ENCODE results near the gene HAUS6.
"Not testable (repeated sequence)": the region's sequence is repeated elsewhere in the genome, so short reads cannot be mapped to it uniquely, and the experiment has no call there.

Gene HAUS6, protein sequence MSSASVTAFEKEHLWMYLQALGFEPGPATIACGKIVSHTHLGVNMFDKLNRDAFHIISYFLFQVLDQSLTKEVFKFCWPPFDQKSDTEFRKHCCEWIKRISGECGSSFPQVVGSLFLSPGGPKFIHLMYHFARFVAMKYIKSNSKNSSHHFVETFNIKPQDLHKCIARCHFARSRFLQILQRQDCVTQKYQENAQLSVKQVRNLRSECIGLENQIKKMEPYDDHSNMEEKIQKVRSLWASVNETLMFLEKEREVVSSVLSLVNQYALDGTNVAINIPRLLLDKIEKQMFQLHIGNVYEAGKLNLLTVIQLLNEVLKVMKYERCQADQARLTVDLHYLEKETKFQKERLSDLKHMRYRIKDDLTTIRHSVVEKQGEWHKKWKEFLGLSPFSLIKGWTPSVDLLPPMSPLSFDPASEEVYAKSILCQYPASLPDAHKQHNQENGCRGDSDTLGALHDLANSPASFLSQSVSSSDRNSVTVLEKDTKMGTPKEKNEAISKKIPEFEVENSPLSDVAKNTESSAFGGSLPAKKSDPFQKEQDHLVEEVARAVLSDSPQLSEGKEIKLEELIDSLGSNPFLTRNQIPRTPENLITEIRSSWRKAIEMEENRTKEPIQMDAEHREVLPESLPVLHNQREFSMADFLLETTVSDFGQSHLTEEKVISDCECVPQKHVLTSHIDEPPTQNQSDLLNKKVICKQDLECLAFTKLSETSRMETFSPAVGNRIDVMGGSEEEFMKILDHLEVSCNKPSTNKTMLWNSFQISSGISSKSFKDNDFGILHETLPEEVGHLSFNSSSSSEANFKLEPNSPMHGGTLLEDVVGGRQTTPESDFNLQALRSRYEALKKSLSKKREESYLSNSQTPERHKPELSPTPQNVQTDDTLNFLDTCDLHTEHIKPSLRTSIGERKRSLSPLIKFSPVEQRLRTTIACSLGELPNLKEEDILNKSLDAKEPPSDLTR

DNA sequence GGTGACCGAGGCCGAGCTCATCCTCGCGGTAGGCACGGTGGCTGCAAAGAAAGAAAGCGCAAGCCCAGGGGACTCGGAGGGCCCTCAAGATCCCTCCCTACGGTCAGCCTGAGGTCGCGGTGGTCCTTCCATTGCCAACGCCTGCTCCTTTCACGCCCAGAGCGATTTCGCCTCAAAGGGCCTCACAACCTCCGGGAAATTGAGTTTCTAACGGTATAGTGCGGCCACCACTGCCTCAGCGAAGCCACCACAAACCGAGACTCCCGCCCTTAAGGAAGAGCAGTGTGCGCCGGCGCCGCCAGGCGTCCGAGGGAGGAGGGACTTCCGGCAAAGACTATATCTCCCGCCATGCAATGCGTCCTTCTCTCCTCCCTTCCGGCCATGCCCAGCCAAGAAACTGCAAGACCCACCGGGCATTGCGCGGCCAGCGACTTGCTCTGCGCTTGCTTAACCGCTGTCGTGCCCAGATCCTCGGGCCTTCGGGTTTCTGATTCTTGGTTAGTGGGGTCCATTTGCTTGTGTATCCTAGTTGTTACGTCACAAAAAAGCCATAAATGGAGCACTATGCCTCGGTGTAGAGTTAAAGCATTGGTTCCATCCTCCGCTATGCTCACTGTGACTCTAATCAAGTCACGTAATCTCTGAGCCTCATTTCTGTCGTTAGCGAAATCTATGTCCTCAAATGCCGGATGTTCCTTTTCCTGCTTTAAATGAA, at the start of gene HAUS6:
Gene HAUS6 (minus strand): TSS at position 274 of the 715 bp plus-strand sequence. CDS start 253 bp downstream, at position 21.
- peak; percentile 87 for DNase-seq

DNA sequence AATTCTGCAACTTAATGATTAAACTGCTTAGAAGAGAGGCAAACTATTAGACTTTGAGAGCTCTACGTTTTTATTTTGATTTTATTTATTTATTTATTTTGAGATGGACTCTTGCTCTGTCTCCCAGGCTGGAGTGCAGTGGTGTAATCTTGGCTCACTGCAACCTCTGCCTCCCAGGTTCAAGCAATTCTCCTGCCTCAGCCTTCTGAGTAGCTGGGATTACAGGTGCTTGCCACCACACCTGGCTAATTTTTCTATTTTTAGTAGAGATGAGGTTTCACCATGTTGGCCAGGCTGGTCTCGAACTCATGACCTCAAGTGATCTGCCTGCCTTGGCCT, 49.4 kb upstream of the HAUS6 start:
- DNase-seq, result not testable (repeated sequence)

DNA sequence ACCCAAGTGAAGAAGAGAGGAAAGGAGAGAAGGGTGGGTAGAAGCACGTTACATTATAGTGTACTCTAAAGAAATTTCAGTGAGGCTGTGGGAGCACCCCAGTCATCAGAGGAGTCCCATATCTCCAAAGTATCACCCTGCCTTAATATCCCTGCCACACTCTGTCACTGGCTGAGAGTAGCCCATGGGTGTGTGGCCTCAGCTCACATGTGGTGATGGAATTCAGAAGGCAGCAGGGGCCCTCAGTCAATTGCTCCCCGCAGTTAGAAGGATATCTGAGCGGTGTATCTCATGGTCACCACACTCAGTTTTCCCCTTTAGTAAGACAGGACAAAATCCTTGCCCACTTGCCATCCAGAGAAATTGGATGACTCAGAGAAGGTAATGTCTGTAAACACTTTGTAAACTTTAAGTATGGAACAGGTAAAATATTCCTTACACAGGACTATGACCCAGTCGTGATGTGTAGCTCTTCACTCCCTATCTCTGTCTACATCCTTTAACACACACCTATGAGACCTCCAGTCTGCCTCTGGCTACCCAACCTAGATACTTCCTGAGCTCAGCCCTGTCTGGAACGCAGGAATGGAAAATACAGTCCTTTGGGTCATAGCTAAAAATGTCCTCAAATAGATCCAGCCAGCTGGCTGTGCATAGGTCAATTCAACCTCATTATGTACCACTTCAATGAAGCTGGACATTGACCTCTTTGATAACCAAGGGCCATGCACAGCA, 48.9 kb upstream of the HAUS6 start:
- DNase-seq, result no peak

- no peak for DNase-seq
These were observed 46.5 kb upstream of the HAUS6 start for GRCh38 chr9:19149230-19149629.

DNA sequence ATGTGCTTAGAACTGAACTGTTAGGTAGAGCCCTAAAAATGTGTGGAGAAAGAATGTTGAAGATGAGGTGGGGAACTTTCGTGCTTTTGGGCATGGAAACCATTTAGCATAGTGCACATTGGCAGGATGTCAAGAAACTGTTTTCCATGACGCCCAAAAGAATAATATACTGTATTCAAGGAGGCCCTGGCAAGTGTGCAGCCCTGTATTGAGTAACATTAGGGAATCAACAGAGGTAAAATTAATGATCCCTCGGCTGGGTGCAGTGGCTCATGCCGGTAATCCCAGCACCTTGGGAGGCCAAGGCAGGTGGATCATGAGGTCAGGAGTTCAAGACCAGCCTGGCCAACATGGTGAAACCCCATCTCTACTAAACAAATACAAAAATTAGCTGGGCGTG, 45.5 kb upstream of the HAUS6 start:
- DNase-seq, result no peak

DNA sequence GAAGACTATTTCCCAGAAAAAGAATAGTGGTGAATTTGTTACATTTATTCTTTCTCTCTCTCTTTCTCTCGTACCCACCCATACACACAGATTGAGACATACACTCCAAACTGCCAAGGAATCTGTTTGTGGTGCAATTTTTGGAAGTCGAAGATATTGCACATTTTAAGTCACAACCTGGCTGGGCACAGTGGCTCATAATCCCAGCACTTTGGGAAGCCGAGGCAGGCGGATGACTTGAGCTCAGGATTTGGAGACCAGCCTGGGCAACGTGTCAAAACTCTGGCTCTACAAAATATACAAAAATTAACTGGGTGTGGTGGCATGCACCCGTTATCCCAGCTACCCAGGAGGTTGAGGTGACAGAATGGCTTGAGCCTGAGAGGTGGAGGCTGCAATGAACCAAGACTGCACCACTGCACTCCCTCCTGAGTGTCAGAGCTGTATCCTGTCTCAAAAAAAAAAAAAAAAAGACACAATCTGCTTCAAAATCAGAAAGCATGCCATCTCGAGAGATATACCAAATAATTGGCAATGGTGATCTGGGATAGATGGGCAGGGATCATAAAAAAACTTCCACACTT, 43.8 kb upstream of the HAUS6 start:
- DNase-seq, result no peak

GRCh38 chr9:19145881-19146280, 43.2 kb upstream of the HAUS6 start:
- no peak for DNase-seq

DNA sequence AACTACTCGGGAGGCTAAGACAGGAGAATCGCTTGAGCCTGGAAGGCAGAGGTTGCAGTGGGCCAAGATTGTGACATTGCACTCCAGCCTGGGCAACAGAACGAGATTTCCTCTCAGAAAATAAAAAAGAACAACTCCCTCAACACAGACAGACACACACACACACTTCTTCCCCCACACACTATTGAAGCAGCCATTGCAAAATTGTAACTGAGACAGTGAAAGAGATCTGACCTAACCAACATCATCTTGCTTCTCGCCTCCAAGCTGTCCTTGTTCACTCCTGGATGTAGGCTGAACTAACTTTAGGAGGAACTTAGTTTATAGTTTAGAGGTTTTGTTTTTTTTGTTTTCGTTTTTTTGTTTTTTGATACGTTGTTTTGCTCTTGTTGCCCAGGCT, 37.6 kb upstream of the HAUS6 start:
- no peak for DNase-seq

DNA sequence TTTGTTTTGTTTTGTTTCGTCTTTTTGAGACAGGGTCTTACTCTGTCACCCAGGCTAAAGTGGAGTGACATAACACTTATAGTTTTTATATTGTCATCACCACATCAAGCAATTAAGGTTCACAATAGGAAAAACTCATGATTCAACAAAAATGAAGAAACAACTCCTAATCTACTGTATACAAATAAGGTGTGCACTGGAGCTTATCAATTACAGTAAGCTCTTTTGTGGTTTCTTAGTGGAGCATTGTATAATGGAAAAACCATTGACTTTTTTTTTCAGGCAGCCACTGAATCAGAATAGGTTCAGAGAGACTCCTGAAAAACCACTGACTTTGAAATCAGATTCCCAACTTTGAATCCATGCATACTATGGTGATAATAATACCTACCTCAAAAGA, 35.4 kb upstream of the HAUS6 start:
- no peak for DNase-seq

- DNase-seq, result no peak
These were observed 34.6 kb upstream of the HAUS6 start for GRCh38 chr9:19137282-19137681.

GRCh38 chr9:19136129-19136528, 33.4 kb upstream of the HAUS6 start:
- DNase-seq, result no peak

- no peak for DNase-seq
These were observed 31.0 kb upstream of the HAUS6 start for GRCh38 chr9:19133549-19134345.

GRCh38 chr9:19130436-19130835, 27.7 kb upstream of the HAUS6 start:
- no peak for DNase-seq

- peak; percentile 39 for DNase-seq
These were observed 25.3 kb upstream of the HAUS6 start for GRCh38 chr9:19127871-19128500.

DNA sequence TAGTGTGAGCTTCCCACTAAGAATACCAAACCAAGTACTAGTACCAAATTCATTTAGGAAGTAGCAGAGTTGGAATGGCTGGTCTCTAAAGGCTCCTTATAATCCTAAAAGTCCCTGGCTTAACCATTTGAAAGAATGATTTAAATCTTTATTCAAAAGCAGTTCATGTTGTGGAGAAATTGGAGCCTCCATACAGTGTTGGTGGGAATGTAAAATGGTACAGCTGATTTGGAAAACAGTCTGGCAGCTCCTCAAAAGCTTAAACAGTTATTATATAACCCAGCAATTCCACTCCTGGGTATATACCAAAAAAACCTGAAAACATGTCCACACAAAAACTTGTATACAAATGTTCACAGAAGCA, 21.7 kb upstream of the HAUS6 start:
- no peak for DNase-seq

- DNase-seq, result no peak
These were observed 19.9 kb upstream of the HAUS6 start for GRCh38 chr9:19122490-19123042.

- DNase-seq, result no peak
These were observed 18.2 kb upstream of the HAUS6 start for GRCh38 chr9:19120877-19121276.

GRCh38 chr9:19119801-19120440, 17.2 kb upstream of the HAUS6 start:
- no peak for DNase-seq

DNA sequence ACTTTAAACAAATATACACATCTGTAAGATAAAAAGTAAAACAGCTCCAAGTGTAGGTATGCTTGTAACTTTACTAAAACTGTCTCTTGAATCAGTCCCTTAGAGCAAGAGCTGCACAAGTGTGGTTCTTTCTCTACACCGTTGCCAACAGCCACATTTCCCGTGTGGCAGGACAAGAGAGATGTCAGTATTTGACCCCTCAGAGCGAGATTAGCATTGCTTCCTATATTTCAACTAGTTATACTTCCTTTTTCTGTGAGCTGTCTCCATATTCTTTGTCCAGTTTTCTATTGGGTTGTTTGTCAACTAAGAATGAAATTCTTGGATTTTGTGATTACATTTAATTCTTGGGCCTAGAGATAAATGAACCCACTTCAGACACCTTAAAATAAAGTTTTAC, 16.5 kb upstream of the HAUS6 start:
- no peak for DNase-seq

Measured in stimulated activated CD8-positive, alpha-beta memory T cell treated with anti-CD3 and anti-CD28 coated beads, Interleukin-4, amount 100 ng/mL, for 48 hours (primary cell).